Measurements from ENCODE around the gene SEMG2.

- TF ChIP-seq CTCF (conservative IDR thresholded peaks at IDR 0.05) (no peak), EZH2 (IDR thresholded peaks at IDR 0.05; ENCODE audit: low read depth) (no peak)
These were observed 27.8 kb upstream of the SEMG2 start for GRCh38 chr20:45193331-45193730.

Measured in PC-9 (cell line).